ENCODE results near the gene AUTS2.

Gene AUTS2

DNA sequence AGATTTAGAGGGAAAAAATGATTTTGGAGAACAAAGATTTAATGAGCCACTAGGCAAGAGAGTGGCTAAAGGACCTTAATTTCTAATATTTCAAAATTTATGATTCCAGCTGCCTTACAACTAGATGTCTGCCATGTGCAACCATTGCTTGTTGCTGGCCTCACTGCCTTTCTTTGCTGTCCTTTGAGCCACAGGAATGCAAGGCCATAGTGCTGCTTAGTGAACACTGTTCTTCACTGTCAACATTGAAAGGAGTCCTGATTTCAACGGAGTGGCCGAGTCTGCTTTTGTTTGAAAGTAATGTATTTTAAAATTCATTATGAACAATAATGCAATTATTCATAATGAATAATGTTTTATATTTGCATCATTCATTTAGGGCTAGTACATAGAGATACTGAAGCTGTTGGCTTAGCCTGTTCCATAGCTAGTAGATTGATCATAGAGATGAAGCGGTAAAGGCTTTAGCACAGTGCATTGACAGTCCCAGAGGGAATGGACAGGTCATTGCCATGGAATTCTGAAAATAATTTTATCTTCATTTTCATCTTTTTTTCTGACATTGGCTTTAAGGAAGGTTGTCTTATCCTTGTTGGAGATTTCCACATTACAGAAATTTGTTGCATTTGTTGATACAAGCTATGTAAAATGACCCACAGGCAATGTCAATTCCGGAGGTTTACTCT lies 544.1 kb downstream of the AUTS2 start:
- no peak for DNase-seq

DNA sequence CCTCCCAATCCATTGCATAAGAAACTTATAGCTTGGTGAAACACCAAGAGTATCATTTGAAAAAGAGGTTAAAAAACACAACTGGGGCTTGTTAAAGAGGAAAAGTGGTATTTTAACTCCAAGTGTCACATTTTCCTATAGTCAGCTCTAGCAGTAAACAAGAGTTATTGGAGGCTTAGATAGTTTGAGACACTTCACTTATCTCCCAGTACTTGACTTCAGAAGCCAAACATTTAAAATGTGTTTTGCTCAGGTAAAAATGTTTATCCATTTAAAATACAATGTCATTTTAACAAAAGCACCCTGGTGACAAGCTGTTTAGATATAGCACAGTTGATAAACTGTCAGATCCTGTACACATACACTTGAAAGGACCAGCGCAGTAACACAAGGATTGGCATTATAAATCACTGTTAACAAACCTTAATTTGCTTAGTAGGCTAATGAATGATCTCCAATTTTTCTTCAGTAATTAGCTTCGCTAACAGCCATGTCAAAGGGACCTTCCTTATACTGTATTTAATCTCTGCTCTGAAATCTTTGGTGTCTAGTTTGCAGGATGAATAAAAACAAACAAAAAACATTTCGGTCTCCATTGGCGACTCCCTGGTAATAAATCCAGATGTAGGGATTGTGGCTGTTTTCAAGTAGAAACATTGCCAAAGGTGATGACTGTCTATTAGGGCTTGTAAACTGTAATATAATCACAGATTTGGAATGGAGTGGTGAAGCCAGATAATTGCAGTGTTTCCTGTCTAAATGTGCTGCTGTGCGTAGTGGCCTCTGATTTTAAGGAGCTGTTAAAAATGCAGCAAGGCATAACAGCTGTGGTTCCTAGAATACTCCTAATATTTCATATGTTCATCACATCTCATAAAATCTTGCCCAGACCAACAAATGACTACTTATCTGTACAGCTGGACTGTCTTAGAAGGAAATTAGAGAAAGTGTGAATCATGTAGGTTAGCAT lies 545.1 kb downstream of the AUTS2 start:
- DNase-seq = no peak

DNA sequence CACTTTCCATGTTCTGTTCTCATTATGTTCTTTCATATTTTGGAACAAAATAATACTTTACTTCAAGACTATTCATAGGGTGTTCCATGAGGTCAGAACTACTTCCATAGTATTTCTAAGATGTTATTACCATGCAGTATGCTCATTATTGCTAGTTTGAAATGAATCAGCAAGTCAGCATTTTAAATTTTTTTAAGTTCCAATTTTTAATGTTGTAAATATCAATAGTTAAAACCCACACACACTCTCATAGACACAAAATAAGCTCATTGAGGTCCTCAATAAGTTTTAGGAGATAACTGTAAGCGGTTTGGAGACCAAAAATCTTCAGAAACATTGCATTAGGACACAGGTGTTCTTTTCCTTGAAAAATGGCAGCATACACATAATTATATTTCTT lies 550.7 kb downstream of the AUTS2 start:
- DNase-seq = no peak

DNA sequence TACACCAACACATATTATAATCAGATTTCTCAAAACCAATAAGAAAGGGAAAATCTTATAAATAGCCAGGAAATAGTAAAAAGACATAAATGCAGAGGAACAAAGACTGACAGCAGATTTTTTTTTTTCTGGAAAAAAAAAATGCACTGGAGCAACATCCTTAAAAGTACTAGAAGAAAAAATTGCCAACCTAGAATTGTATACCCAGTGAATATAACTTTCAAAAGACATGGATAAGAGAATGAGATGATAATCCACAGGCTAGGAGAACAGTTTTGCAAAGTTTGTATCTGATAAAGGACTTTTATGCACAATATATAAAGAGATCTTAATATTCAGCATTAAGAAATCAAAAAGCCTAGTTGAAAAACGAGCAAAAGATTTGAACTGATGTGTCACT lies 554.0 kb downstream of the AUTS2 start:
- no peak for DNase-seq

DNA sequence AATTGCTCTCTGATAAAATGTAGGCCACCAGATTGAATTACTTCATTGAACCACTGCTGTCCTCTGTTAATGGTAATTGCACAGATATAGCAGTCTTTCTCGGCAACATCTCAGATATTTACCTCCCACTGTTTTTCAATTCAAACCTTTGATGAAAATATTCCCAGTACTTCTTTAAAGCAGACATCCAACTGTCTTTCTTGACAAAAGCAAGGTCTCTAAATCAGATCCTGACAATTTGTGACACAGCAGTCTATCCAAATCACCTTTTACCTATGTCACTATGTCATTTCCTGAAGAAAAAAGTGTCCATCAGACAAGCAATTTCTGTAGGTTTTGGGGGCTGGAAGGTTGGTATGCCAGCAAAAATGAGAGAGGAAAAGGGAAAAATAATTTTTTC lies 555.7 kb downstream of the AUTS2 start:
- no peak for DNase-seq

DNA sequence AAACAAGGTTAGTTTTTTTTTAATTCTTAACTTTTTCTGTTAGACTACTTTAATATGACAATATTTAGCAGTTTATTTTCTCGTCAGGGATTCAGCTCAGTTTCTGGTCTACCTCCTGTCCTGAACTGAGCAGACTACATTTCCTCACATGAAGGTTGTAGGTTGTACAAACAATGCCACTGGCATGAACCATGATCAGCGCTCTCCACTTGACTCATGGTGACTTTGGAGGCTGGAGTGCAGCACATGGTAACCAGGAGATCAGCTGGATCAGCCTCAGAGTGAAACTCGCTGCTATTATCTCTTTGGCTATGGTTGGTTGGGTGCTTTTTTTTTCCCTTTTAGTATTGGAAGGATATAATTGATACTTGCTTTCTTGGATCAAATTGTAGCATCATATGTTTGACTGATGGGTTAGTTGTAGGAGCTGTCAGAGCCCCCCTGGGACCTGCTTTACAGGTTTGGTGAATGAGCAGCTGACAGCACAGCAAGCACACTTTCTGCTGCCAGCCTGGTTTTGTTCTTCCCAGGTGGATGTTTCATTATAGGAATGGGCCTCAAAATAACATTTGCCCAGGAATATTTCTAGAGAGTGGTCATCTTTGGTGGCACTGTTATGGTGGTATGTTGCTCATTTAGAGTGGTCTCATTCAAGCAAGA lies 556.4 kb downstream of the AUTS2 start:
- no peak for DNase-seq

DNA sequence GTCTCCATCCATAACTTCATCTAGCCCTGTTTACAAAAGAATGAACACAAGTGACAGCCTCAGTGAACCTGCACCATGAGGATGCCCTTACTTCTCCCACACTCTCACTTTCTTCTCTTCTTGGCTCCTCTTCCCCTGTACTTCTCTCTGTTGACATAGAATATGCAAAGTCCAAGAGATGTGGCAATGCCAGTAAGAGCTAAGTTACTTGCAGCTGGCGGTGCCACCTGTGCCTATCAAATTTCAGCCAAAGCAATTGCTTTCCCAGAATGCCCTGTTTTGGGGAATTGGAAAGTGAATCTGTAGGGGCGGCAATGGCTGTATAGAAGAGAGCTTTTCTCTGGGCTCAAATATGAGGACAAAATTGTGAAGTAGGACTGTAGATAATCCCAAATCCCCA lies 557.8 kb downstream of the AUTS2 start:
- no peak for DNase-seq

DNA sequence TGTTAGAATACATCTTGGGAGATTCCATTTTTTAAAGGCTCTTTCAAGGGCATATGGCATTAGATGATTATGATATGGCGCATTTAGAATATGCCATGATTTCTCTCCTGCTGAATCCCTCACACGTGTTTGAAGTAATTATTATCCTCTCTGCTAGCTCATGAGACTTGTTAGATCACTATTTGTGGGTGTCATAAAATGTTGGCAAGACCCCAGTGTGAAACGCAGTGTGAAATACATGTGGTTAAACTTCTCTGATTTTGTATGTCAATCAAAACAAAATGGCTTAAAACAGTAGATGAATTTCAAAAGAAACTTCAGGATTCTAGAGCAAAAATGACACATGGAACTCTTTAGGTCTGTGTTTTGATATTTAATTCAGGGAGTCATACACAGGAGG lies 560.8 kb downstream of the AUTS2 start:
- DNase-seq = no peak

DNA sequence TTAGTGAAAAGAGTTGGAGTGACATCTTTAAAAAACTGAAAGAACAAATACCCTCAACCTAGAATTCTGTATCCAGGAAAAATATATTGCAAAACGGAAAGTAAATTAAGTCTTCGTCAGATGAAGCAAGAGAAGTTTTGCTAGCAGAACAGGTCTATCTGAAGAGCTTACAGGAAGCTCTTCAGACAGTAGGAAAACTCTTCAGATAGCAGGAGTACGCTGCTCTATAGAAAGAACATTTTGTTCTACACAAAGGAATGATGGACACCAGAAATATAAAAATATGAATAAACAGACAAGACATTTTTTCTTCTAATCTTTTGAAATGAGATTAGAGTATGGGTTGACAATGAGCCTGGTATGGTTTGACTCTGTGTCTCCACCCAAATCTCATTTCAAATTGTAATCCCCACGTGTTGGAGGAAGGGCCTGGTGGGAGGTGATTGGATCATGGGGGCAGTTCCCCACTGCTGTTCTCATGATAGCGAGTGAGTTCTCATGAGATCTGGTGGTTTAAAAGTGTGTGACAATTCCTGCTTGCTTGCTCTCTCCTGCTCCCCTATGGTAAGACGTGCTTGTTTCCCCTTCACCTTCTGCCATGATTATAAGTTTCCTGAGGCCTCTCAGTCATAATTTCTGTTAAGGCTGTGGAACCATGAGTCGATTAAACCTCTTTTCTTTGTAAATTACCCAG lies 567.3 kb downstream of the AUTS2 start:
- DNase-seq = no peak

DNA sequence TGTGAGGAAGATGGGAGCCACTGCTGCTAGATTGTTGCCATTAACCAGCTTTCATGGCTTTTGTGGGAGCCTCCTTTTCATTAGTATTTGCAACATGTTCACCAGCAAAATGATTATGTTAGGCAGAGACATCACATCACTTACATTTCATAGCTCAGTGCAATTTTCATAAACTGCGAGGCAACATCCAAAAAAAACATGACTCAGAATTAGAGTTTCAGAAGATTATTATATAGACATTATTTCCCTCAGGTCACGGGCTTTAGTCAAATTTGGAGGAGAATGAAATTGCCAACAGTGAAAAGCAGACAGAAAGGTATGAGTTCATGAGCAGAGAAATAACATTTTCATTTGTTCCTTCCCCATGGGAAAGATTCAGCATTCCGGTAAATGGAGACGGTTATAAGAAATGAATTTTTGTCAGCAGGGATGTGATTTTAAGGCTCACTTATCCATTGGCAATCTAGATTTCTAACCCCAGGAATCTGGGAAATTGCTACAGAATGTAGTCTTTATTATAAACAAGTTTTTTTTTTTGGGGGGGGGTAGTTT lies 573.2 kb downstream of the AUTS2 start:
- no peak for DNase-seq

DNA sequence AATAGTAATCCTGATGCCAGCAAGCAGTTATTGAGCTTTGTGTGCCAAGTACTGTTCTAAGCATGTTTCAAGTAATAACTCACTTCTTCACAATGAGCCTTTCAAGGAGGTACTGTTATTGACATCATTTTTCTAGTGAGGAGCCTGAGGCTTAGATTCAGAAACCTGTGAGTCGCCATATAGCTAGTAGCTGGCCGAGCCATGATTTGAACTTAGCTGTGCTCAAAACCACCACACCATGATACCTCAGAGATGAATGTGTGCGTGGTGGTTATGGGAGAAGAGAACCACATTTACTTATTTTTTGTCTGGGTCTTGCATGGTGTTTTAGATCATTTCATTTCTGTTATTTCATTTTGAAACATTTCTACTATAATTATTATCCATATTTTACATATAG lies 578.9 kb downstream of the AUTS2 start:
- DNase-seq = no peak

DNA sequence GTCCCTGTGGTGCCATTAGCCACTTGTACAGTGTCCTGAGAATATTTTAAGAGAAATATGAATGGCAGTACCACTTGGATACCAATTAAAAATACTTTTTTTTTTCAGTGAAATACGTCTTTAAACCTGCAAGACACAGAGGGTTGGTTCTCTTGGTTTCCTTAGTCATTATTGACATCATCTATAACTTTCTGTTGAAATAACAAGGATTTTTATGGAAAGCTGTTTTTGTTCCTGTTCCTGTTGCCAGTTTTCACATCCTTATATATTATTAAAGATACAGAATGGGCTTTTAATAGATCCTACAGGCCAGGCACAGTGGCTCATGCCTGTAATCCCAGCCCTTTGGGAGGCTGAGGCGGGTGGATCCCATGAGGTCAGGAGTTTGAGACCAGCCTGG lies 579.9 kb downstream of the AUTS2 start:
- peak; percentile 18 to 75 (median 50) for DNase-seq

DNA sequence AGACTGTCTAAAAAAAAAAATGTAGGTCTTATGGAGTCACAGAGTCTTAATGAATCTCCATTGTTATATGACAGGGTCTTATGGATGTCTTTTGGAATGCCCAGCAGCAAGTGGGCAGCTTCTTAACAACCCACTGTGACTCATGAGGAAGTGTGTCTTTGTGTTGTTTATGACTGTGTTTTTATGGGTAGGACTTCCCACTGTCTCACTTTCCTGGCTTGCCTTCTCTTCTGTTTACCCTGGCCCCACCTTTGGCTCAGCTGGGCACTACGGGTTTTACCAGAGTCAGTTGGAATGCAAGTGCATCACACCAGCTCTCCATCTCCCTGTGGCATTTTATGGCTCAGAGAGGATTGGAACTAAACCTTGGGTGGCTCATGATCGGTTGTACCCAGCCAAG lies 580.5 kb downstream of the AUTS2 start:
- DNase-seq = peak; percentile 12 to 67 (median 44)

DNA sequence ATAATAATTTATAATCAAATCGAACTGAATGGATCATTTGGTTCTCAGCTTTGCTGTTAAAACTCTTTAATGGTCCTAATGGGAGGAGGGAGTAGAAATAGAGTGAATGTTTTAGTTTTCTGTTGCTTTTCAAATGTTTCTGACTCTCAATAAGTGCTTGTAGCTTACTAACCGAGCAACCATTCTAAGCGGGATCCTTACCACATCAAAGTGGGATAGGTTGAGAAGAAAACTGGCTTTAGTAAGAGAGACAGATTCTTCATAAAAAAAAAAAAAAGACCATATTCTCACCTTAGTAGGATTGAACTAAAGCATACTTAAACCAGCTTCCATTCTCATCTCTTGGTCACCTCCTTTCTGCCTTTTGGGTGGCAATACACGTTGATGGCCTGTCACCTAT lies 584.2 kb downstream of the AUTS2 start:
- DNase-seq = no peak

DNA sequence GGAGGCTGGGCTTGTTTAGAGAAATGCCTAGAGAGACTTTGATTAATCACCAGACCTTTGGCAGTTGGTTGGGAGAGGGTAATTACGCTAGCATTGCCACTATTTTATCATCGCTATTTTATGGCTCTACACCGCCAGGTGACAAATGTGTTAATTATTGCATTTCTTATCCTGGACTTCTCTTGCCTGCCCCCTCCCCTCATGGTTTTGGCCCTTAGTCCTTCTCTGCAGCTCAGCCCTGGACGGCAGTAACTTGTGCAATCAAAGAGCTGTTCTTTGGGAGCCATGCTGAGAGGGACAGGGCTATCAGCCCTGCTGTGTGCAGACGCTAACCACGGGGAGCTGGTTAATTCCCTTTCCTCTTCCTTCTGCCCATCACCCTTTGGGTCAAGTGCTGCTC lies 585.0 kb downstream of the AUTS2 start:
- DNase-seq = no peak

DNA sequence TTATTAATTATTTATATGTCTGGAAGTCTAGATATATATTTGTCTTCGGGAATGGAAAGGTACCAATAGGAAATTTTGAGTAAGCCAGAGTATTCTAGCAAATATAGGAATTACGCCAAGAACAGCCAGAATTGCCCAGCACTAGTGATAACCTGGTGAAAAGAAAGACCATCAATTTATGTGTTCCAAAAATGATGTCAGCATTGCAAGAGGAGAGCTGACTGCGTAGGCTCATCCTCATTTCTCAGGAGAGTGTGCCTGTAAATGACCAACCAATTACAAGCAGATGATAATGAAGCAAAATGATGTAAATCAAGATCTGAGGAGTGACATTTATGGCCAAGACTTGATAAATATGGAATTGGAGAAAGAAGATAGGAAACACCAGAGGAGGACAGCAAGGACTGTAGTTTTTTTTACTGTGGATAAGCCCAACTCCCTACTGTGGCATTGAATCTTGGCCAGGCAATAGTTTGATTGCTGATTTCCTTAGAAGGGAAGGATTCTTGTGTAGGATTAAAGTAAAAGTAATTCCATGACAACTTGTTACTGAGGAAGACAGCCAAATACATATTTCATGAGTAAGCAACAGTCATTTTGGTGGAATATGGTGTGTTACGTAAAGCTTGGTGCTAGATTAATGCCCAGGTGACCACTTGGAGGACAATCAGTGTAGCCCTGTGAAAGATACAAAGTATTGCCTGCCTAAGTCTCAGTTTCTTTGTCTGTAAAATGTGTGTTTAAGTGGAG lies 590.8 kb downstream of the AUTS2 start:
- DNase-seq = no peak

DNA sequence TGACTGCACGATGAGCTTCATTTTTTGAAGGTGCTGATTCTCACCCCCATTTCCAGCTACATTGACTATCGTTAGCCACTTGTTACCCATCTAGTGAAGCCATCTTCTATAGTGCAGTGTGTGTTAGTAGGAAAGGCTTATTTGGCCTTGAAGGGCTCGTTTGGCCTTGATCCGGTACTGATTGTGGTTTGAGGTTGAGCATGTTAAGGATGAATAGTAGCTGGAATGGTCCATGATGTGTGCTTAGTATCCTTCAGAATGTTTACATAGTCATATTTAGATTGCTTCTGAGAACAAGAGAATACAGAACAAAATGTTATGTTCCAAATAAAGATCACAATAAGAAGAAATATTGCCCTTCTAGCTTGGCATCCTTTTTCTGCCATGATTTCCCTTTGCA lies 591.5 kb downstream of the AUTS2 start:
- DNase-seq = no peak

DNA sequence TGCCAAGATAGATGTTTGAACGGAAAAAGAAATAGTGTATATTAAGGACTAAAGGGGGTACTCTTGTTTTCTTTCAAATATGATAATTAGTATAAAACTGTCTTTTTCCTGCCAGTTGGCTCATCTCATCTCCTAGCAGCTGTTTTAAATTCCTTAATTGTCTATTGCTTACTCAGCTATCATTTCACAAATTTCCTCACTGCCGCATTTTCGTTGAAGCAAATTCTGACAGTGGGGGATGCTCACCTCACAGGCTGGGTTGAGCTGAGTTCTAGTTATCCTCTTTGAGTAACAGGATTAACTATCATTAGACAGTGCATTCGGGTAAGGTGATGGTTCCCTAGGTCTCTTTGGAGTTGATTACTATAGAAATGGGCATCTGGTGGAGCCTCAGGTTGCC lies 592.0 kb downstream of the AUTS2 start:
- no peak for DNase-seq

DNA sequence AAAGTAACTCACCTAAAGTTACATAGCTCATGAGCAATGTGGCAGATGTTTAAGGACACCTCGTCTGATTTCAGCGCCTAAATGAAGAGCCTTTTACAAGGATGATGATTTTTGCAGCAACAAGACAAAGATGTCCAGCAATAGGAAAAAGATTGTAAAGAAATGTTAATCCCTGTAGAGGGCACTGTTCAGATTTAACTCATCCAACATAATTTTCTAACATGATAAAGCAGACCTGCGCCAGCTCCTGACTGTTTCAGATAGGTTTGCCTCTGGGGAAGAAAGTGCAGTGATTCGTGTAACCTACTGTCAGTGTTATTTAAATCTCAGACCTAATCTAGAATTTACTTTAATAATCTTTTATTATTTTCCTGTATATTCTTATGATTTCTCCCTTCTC lies 595.2 kb downstream of the AUTS2 start:
- DNase-seq = peak in 2 of 4 experiments; percentile 3 to 22

DNA sequence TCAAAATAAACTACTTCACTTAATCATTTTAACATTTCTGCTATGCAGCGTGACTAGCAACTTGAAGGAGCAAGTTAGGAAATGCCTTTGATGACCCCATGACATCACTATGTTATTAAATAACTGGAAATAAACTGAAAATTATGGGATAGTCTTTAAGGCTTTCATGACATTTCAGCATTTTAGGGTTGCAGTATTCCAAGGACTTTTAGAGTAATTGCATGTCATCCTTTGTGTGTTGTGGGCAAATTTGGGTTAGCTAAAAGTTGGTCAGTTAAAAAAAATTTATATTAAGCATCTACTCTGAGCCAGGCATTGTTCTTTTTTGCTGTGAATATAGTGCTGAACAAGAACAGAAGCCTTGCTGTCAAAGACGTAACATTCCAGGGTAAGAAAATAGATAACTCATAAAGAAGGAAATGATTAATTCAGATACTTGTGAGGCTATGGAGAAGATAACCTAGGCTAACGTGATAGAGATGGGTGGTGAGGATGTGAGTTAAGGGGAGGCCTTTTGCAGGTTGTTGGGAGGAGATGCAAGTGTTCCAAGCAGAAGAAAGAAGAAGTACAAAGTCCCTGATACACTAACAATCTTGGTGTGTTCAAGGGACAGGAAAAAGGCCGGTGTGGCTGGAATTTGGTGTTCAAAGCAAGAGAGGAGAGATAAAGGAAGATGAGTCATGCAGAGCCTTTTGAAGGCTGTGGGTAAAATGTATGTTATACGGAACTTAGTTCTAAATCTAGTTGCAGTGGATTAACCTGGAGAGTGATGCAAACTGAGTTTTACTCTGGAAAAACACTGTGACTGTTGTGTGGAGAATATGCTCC lies 610.2 kb downstream of the AUTS2 start:
- DNase-seq = no peak
